SK-N-SH (cell line): ENCODE results near the gene IGSF3.

Experiments
- CTCF ChIP-seq: fragments of 200-600 bp; sonication (generic); IDR thresholded peaks from 2 replicates; pipeline ENCODE4 v1.6.1; 2017; ENCODE audit warnings: antibody characterized with exemption, mild to moderate bottlenecking, moderate library complexity
- EP300 ChIP-seq, 2 experiments: IDR thresholded peaks; 2 replicates each; pipeline versions ENCODE4 v1.4.0 to v1.6.1; 2012; ENCODE audit warnings: borderline replicate concordance in 1 of 2, low read depth in 1 of 2, low read length in 1 of 2
- EZH2phosphoT487 ChIP-seq: fragments of 200-600 bp; sonication (generic); IDR thresholded peaks from 2 replicates; pipeline ENCODE4 v1.6.1; 2017; ENCODE audit warnings: low read depth, mixed run types, mild to moderate bottlenecking, antibody characterized with exemption, moderate library complexity, borderline replicate concordance
- FOXM1 ChIP-seq: IDR thresholded peaks from 2 replicates; pipeline ENCODE4 v1.4.0; 2012; ENCODE audit warnings: low read depth, mild to moderate bottlenecking
- JUND ChIP-seq: IDR thresholded peaks from 2 replicates; pipeline ENCODE4 v1.4.0; 2012
- MAX ChIP-seq: IDR thresholded peaks from 2 replicates; pipeline ENCODE4 v1.4.0; 2012; ENCODE audit warnings: low read depth
- POLR2AphosphoS5 ChIP-seq: IDR thresholded peaks from 2 replicates; pipeline ENCODE4 v1.6.1; 2012; ENCODE audit warnings: low read depth, low read length
- REST ChIP-seq: IDR thresholded peaks from 2 replicates; pipeline ENCODE4 v1.6.1; 2012; ENCODE audit warnings: mild to moderate bottlenecking, low read depth, low read length, moderate library complexity
- TEAD4 ChIP-seq: IDR thresholded peaks from 2 replicates; pipeline ENCODE4 v1.4.0; 2012; ENCODE audit warnings: mild to moderate bottlenecking, borderline replicate concordance; ENCODE audit not compliant: insufficient read depth
- USF1 ChIP-seq: IDR thresholded peaks from 2 replicates; pipeline ENCODE4 v1.4.0; 2012; ENCODE audit warnings: low read depth, borderline replicate concordance
- USF2 ChIP-seq: fragments of 150-350 bp; IDR thresholded peaks from 2 replicates; pipeline ENCODE4 v1.6.1; 2017; ENCODE audit warnings: antibody characterized with exemption, low read length, low read depth, borderline replicate concordance
- YY1 ChIP-seq: IDR thresholded peaks from 2 replicates; pipeline ENCODE4 v1.4.0; 2012; ENCODE audit warnings: low read depth, mild to moderate bottlenecking

GRCh38 chr1:116697548-116698243, 30.2 kb upstream of the IGSF3 start:
- no peak for TF ChIP-seq USF2
- no peak for TF ChIP-seq EP300 (IDR thresholded peaks at IDR 0.05; ENCODE audit: borderline replicate concordance in 1 of 2, low read depth in 1 of 2, low read length in 1 of 2)
- no peak for TF ChIP-seq CTCF
- no peak for TF ChIP-seq EZH2phosphoT487
- no peak for TF ChIP-seq FOXM1
- no peak for TF ChIP-seq REST
- TF ChIP-seq TEAD4, result no peak
- no peak for TF ChIP-seq POLR2AphosphoS5
- no peak for TF ChIP-seq MAX
- no peak for TF ChIP-seq USF1
- TF ChIP-seq YY1, result no peak
- no peak for TF ChIP-seq JUND
